HepG2 (cell line): Measurements from ENCODE around the gene UQCC5. TPM values are rescaled to one million over a fixed set of nuclear protein-coding genes. Genes with fewer than 3 reads are reported as not detected.

ENCODE experiments used
- BORCS8-MEF2B ChIP-seq: sonication (generic); formaldehyde crosslinking; IDR thresholded peaks from 2 replicates; pipeline ENCODE4 v1.8.0; 2022; ENCODE audit warnings: mild to moderate bottlenecking, missing genetic modification reagents
- FOXC1 ChIP-seq: sonication (generic); formaldehyde crosslinking; IDR thresholded peaks from 2 replicates; pipeline ENCODE4 v1.8.0; 2022; ENCODE audit warnings: mild to moderate bottlenecking, missing genetic modification reagents, borderline replicate concordance
- GZF1 ChIP-seq: sonication (generic); formaldehyde crosslinking; IDR thresholded peaks from 2 replicates; pipeline ENCODE4 v1.5.1; 2020; ENCODE audit warnings: mild to moderate bottlenecking, missing genetic modification reagents
- KDM3A ChIP-seq: IDR thresholded peaks from 2 replicates; pipeline ENCODE4 v1.6.1; 2018; ENCODE audit warnings: low read depth, missing compliant biosample characterization
- PAWR ChIP-seq: sonication (generic); formaldehyde crosslinking; IDR thresholded peaks from 2 replicates; pipeline ENCODE4 v1.4.0; 2020; ENCODE audit warnings: missing genetic modification reagents, mild to moderate bottlenecking, borderline replicate concordance
- SIN3A ChIP-seq: IDR thresholded peaks from 2 replicates; pipeline ENCODE4 v1.6.1; 2011; ENCODE audit warnings: low read depth, mild to moderate bottlenecking, control low read depth, low read length, borderline replicate concordance
- SOX6 ChIP-seq, 2 experiments: fragments of 450-650 bp in 1 of 2; sonication (generic) in 1 of 2; formaldehyde crosslinking in 1 of 2; IDR thresholded peaks; 2 replicates each; pipeline versions ENCODE4 v1.4.0 to v1.6.1; 2017 to 2020; ENCODE audit warnings: antibody characterized with exemption in 1 of 2, mild to moderate bottlenecking in 1 of 2, missing genetic modification reagents in 1 of 2
- U2AF2 ChIP-seq: fragments of 200-400 bp; formaldehyde crosslinking; IDR thresholded peaks from 2 replicates; pipeline ENCODE4 v1.6.1; 2017; ENCODE audit warnings: low read depth, mild to moderate bottlenecking, low read length
- ZNF17 ChIP-seq: sonication (generic); formaldehyde crosslinking; IDR thresholded peaks from 2 replicates; pipeline ENCODE4 v1.5.0; 2020; ENCODE audit warnings: mild to moderate bottlenecking, missing genetic modification reagents
- ZNF235 ChIP-seq: sonication (generic); formaldehyde crosslinking; IDR thresholded peaks from 2 replicates; pipeline ENCODE4 v1.8.1; 2023; ENCODE audit warnings: mild to moderate bottlenecking, missing genetic modification reagents, borderline replicate concordance
- ZNF431 ChIP-seq: sonication (generic); formaldehyde crosslinking; IDR thresholded peaks from 2 replicates; pipeline ENCODE4 v1.9.0; 2022; ENCODE audit warnings: missing genetic modification reagents, low read depth, mild to moderate bottlenecking, borderline replicate concordance
- ZNF577 ChIP-seq: sonication (generic); formaldehyde crosslinking; IDR thresholded peaks from 2 replicates; pipeline ENCODE4 v1.4.0; 2020; ENCODE audit warnings: mild to moderate bottlenecking, low read depth, missing genetic modification reagents, borderline replicate concordance
- ZNF607 ChIP-seq: sonication (generic); formaldehyde crosslinking; IDR thresholded peaks from 2 replicates; pipeline ENCODE4 v1.5.1; 2020; ENCODE audit warnings: missing genetic modification reagents, mild to moderate bottlenecking, borderline replicate concordance
- ZSCAN31 ChIP-seq: sonication (generic); formaldehyde crosslinking; IDR thresholded peaks from 2 replicates; pipeline ENCODE4 v1.5.0; 2020; ENCODE audit warnings: low read depth, mild to moderate bottlenecking, missing genetic modification reagents
- polyA plus RNA-seq, 8 experiments: library from polyadenylated mRNA; depleted of rRNA in 3 of 8; stranded (reverse) in 7 of 8; unstranded in 1 of 8; fragments of >200 nt; fragmentation: Illumina TruSeq in 4 of 8; extraction: Trizol in 4 of 8; gene quantifications; 2 replicates each; pipeline versions ENCODE4 v1.2.1 to v1.2.3, GENCODE V29; 2011 to 2016; ENCODE audit warnings: low read depth in 4 of 8, missing spikeins in 1 of 8, mixed read lengths in 1 of 8; ENCODE audit not compliant: insufficient read depth in 1 of 8
- total RNA-seq, 5 experiments: library from RNA; depleted of rRNA; stranded (reverse); fragments of >200 nt; fragmentation: Illumina TruSeq; extraction: Trizol; gene quantifications; 2 replicates each; pipeline ENCODE4 v1.2.3, GENCODE V29; 2016; ENCODE audit warnings: low read depth in 1 of 5
- TF ChIP-seq, protein P1 (sequence below): sonication (generic); formaldehyde crosslinking; IDR thresholded peaks from 2 replicates; pipeline ENCODE4 v1.4.0; 2020; ENCODE audit warnings: mild to moderate bottlenecking, missing genetic modification reagents
- TF ChIP-seq, protein P2 (sequence below): IDR thresholded peaks from 2 replicates; pipeline ENCODE4 v1.6.1; 2012; ENCODE audit warnings: low read length, improper control_type of control experiment

The UQCC5 gene
- total and polyA plus RNA-seq, 2 of the 13 experiments (the other 11 are each of a cell fraction or from before 2014, with no cell fraction given) = 15.4 to 29.5 TPM

DNA sequence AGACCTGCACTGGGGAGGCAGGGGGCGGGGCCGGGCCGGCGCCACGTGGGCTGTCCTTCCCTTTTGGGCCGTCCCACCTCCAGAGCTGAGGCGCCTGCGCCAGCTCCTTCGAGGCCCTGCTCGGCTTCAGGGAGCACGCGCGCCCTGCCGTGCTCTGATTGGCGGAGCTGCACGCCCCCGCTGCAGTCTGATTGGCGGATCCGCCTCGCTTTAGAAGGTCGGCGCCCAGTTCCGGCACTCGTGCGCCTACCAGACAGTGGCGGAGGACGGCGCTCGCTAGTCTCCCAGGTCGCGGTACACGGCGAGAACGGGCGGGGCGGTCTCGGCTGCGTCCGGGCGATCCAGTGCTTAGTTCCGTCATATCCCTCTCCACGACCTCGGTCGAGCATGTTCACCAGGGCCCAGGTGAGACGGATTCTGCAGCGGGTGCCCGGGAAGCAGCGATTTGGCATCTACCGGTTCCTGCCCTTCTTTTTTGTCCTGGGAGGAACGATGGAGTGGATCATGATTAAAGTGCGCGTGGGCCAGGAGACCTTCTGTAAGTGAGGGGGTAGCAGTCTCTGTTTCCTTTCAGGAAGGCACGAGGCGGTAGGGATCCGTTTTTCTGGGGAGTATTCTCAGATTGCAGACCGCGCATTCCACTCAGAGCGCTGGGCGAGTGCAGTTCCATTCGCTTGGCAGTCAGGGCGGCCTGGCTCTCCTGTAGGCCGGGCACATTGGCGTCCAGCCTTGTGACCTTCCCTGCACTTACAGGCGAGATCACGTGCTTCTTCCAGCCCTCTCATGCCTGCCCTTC lies at the start of gene UQCC5 (continued):
- TF ChIP-seq KDM3A (CRISPR knock-in tag) = 0 out of 2 replicates have a peak, but pooled peaks have one; percentile 55
- TF ChIP-seq PAWR = no peak
- TF ChIP-seq SIN3A = peak; percentile 88
- peak; percentile 20; the same call in 1 of the 2 replicates for TF ChIP-seq GZF1
- TF ChIP-seq ZNF607 = peak; percentile 97
- TF ChIP-seq ZNF431 (CRISPR knock-in tag) = no peak; the same call in 1 of the 2 replicates
- no peak for TF ChIP-seq ZNF235 (CRISPR knock-in tag)
- peak; percentile 31; the same call in 1 of the 2 replicates for TF ChIP-seq FOXC1
- 0 out of 2 replicates have a peak, but pooled peaks have one; percentile 37 for TF ChIP-seq U2AF2
- no peak for TF ChIP-seq ZNF17 (CRISPR knock-in tag)
- TF ChIP-seq ZNF577 (CRISPR knock-in tag) = no peak
- TF ChIP-seq SOX6 (IDR thresholded peaks at IDR 0.05) = no peak
- peak; percentile 70 for TF ChIP-seq SOX6 (CRISPR knock-in tag; IDR thresholded peaks at IDR 0.05)
- TF ChIP-seq, protein P1, sequence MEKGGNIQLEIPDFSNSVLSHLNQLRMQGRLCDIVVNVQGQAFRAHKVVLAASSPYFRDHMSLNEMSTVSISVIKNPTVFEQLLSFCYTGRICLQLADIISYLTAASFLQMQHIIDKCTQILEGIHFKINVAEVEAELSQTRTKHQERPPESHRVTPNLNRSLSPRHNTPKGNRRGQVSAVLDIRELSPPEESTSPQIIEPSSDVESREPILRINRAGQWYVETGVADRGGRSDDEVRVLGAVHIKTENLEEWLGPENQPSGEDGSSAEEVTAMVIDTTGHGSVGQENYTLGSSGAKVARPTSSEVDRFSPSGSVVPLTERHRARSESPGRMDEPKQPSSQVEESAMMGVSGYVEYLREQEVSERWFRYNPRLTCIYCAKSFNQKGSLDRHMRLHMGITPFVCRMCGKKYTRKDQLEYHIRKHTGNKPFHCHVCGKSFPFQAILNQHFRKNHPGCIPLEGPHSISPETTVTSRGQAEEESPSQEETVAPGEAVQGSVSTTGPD = no peak
- TF ChIP-seq BORCS8-MEF2B (CRISPR knock-in tag) = peak; percentile 53; the same call in 1 of the 2 replicates
- TF ChIP-seq ZSCAN31 (CRISPR knock-in tag) = peak; percentile 73; the same call in 1 of the 2 replicates
- TF ChIP-seq, protein P2, sequence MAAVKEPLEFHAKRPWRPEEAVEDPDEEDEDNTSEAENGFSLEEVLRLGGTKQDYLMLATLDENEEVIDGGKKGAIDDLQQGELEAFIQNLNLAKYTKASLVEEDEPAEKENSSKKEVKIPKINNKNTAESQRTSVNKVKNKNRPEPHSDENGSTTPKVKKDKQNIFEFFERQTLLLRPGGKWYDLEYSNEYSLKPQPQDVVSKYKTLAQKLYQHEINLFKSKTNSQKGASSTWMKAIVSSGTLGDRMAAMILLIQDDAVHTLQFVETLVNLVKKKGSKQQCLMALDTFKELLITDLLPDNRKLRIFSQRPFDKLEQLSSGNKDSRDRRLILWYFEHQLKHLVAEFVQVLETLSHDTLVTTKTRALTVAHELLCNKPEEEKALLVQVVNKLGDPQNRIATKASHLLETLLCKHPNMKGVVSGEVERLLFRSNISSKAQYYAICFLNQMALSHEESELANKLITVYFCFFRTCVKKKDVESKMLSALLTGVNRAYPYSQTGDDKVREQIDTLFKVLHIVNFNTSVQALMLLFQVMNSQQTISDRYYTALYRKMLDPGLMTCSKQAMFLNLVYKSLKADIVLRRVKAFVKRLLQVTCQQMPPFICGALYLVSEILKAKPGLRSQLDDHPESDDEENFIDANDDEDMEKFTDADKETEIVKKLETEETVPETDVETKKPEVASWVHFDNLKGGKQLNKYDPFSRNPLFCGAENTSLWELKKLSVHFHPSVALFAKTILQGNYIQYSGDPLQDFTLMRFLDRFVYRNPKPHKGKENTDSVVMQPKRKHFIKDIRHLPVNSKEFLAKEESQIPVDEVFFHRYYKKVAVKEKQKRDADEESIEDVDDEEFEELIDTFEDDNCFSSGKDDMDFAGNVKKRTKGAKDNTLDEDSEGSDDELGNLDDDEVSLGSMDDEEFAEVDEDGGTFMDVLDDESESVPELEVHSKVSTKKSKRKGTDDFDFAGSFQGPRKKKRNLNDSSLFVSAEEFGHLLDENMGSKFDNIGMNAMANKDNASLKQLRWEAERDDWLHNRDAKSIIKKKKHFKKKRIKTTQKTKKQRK = no peak
